RPMI8226 (cell line): ENCODE results near the gene SV2C.
"Not testable (repeated sequence)": the region's sequence is repeated elsewhere in the genome, so short reads cannot be mapped to it uniquely, and the experiment has no call there.

Source experiments
- DNase-seq: peaks from one replicate; pipeline ENCODE4 v3.0.0-alpha.2; 2015

The SV2C gene

DNA sequence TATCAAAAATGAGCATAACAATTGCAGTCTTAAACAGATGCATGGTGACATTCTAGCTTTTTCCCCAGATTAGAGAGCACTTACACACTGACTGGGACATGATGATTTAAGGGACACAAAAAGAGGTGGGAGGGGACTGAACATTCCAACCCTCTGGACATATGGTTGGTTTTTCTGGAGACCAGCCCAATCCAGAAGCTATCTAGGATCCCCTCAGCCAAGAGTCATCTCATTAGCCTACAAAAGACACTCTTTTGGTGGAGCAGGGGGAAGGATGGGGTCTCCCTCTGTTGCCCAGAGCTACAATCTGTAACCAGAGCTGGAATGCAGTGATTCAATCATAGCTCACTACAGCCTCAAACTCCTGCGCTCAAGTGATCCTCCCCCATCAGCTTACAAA is 222.6 kb downstream of the SV2C start:
- no peak for DNase-seq

DNA sequence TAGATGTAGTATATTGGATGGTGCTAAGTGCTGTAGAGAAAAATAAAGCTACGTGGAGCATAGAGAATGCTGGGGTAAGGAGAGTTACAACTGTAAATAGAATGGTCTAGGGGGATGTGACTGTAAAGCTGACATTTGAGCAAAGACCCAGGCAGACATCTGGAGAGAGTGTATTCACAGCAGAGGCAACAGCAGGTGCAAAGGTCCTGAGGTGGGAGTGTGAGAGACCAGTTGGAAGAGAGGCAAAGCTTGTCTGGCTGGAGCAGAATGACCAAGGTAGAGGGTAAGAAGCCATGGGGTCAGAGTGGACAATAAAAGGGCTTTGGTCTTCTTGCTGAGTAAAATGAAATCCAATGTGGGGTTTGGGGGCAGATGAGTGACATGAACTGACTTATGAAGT is 227.0 kb downstream of the SV2C start:
- DNase-seq: no peak

DNA sequence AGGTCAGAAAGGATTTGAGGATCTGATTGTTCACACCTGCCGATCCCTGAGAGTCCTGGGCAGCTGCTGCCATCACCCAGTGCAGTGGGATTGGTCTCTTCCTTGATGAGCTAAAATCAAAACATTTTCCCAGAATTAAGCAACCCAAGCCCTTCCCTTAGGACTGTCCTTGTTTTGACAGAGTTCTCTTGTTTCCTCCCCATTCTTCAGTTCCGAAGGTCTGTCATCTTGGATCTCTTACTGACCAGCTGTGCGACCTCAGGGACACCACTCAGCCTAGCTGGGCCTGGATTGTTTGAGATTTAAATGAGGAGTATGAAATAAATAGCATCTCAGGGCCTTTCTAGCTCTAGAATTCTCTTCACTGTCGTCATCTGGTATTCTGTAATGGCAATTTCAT is 229.6 kb downstream of the SV2C start:
- no peak for DNase-seq

DNA sequence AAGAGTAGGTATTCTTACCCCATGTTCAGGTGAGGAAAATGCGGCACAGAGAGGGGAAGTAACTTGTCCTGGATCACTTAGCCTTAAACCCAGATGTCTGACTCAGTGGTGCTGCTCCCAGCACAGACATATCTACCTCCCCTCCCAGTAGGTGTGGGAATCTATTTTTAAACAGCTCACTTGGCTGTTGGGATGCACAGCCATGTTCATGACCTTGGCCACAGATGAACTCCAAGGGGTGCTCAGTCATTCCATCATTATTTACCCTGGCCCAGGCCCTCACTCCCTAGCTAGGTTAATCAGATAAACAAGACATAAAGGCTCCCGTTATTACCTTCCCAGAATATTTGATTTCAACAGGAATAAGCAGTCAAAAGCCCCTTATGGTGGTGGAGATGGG is 231.5 kb downstream of the SV2C start:
- no peak for DNase-seq

DNA sequence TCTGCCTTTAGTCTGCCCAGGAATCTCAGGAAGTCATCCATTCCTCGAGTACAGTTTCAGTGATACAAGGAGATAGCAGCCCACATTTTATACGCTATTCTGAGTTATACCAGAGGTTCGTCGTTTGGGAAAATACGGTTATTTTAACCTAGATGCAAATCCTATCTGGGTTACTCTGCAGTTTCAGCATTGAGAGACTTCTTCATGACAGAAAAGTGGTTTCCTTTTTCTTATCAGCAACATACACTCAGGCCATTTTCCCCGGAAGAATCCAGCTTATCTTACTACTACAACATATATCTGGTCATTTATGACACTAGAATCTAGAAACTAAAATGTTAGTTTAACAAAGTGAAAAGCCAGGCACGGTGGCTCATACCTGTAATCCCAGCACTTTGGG is 236.5 kb downstream of the SV2C start:
- no peak for DNase-seq

DNA sequence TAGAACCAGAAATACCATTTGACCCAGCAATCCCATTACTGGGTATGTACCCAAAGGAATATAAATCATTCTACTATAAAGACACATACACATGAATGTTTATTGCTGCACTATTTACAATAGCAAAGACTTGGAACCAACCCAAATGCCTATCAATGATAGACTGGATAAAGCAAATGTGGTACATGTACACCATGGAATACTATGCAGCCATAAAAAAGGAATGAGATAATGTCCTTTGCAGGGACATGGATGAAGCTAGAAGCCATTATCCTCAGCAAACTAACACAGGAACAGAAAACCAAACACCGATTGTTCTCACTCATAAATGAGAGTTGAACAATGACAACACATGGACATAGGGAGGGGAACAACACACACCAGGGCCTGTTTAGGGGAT is 240.3 kb downstream of the SV2C start:
- not testable (repeated sequence) for DNase-seq

DNA sequence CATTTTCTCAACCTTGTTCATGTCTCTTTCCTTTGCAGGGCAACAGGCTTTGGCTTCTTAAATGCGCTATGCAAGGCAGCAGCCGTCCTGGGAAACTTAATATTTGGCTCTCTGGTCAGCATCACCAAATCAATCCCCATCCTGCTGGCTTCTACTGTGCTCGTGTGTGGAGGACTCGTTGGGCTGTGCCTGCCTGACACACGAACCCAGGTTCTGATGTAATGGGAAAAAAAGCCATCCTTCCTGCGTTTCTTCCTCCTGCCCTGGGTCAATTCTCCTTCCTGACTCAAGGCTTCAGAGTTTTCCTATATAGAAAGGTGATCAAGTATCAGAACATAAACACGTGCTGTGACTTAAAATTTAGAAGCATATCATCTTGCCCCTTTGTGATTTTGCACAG is 242.1 kb downstream of the SV2C start:
- DNase-seq: no peak

DNA sequence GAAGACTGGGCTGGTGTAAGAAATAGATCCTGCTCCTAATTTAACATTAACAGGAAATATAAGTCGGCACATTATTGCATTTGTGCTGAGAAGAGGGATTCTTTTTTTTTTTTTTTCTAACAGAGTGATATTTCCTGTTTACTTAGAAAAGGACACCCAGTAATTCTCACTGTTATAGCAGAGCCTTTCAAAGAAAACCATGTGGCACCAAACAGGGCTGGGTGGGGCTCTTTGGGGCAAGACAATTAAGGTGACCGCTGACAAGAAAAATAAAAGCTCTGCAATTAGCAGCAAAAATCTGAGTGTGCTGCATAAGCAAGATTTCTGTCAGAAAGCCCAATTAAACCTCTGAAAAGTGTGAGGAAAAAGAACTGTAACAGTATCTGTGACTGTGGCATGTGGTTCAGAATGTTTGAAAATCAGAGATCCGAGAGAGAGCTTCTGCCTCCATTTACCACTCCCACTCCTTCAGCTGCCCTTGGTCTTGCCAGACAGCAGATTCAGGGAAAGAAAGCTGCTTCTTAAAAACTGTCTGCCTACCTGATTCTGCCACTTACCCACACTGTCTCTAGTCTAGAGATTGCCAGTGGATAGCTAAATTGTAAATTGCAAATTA is 242.8 kb downstream of the SV2C start:
- DNase-seq: peak; percentile 94

DNA sequence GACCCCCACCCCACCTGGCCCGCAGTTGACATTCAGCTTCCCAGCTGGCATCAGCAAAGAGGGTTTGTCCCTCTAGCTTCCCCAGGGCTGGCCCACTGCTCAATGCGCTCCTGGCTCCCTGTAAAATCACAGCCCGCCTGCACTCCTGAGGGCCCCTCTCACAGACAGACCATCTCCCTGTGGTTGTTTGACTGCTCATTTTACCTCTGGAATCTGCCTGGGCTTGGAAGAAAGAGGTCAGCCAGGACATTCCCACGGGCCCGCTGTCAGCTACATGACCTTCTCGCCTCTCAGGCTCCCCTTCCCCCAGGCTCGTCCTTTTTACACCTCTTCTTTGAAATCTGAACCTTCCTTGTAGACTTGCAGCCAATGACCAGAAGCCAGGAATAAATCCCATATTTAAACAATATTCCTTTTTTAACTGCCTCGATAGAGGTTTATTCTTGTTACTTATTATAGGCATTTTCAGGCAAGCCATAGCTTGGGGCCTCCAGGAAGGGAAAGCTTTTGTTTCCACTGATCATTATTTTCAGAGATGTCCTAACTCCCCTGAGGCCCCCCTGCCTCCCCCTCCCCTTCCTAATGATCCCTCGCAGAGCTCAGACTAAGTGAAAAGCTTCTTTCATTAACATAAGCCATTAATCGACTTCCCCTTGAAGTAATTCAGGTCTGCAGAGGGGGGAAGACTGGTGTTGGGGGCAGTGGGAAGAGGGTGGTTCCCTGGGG is 243.6 kb downstream of the SV2C start:
- DNase-seq: no peak

DNA sequence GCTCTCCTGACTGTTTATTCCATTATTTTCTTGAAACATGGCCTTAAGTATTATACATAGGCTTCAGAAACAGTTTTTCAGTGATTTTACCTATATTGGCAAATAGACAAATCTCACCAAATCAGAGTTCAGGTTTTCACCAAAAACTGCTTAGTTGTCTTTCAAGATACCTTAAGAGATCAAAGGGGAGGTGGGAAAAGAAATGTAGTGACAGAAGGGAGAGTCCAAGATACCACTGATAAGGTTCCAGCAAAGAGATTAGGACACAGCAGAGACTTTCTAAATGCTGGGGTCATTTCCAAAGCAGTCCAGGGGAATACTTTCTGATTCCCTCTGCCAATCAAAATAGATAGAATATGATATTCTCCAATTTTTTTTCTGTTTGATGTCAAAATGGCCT is 246.2 kb downstream of the SV2C start:
- DNase-seq: no peak

DNA sequence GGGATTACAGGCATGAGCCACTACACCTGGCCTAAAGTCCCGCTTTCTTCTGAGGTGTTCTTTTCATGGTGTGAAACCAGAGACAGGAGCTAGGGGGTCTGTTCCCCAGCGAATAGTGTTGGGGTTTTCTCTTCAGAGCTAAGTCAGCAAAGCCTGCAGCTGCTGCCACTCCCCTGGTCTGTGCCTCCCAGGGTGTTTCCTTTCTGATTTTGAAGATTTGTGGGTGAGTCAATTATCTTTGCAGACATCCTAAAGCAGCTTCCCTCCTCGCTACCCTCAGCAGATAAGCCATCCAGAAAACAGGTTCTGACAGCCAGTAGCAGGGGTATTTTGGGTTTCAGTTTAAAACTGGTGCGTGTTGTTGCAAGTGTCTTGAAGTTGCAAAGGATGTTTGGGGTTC is 247.9 kb downstream of the SV2C start:
- peak; percentile 85 for DNase-seq

DNA sequence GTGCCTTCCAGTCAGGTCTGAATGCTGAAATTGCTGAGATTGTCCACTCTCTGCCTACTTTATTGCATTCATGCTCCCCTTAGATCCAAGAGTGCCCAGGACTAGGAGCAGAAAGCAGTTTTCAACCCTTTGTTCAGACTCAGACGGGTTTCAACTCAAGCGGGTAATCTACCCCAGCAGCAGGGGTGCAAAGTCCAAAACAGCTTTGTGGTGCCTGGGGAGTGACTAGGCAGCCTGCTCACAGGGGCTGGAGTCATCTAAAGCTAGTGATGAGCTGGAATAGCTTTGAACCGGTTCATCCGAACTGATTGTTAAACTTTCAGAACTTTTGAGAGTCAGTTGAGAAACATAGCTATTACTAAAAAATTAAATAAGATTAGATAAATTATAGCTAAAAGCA is 248.9 kb downstream of the SV2C start:
- no peak for DNase-seq

DNA sequence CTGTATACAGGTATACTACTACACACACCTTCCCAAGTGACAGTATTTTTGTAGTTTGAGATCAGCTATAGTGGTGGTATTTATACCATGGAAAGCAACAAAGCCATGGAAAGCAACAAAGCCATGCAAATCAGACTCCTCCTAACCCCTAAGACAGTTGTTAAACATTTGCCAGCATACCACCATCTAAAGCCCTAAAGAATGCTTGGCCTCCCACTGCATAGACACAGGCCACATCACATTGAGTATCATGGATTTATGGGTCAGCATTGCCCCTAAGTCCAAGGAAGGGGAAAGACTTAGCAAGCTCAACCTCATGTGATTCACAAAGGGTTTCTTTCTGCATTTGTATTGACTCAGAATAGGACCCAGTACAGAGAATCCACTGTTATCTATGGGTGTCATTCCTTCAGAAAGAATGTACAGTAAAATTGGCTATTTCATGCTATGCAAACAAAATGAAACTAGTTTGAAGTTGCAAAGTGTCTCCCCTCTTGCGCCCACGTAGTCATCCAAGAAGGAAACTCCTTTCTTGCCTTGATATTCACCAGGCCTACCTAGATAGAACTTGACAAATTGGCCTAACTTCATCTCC is 249.5 kb downstream of the SV2C start:
- DNase-seq: no peak

DNA sequence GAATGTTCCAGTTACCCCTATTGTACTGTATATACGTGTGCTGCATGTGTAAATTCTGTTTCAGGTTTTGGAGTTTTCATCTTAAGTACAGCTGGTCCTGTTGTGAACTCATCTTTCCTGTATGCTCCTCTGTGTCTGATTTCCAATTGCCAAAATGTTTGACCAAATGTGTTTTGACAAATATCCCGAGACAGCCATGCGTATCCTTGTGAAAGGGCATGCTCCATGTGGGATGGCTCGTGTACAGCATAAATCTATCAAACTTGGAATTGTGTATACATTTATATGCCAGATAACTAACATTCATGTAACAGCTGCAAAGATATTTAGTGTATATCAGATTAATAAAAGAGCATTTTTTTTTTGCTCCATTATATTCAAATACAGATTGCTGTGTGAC is 250.4 kb downstream of the SV2C start:
- no peak for DNase-seq

DNA sequence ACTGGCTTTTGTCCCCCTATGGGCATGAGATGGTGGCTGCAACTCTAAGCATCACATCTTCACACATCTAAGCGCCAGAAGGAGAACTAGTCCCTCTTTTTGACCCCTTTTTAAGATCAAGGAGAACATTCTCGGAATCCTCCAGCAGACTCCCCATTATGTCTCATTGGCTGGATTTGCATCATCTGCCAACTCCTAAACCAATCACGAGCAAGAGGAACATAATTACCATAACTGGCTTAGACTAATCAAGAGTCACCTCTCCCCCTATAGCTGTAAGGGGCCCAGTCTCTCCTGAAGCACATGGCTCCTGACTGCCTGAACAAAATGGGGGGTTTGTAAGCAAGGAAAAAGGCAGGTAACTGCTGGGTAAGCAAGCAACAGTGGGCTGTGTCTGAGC is 251.4 kb downstream of the SV2C start:
- no peak for DNase-seq

DNA sequence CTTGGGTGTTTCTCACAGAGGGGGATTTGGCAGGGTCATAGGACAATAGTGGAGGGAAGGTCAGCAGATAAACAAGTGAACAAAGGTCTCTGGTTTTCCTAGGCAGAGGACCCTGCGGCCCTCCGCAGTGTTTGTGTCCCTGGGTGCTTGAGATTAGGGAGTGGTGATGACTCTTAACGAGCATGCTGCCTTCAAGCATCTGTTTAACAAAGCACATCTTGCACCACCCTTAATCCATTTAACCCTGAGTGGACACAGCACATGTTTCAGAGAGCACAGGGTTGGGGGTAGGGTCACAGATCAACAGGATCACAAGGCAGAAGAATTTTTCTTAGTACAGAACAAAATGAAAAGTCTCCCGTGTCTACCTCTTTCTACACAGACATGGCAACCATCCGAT is 252.3 kb downstream of the SV2C start:
- DNase-seq: not testable (repeated sequence)

DNA sequence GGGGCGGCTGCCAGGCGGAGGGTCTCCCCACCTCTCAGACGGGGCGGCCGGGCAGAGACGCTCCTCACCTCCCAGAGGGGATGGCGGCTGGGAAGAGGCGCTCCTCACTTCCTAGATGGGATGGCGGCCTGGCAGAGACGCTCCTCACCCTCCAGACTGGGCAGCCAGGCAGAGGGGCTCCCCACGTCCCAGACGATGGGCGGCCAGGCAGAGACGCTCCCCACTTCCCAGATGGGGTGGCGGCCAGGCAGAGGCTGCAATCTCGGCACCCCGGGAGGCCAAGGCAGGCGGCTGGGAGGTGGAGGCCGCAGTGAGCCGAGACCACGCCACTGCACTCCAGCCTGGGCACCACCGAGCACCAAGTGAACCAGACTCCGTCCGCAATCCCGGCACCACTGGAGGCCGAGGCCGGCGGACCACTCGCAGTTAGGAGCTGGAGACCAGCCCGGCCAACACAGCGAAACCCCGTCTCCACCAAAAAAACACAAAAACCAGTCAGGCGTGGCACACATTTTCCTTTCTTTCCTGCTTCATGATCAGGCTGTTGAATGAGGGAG is 253.1 kb downstream of the SV2C start:
- not testable (repeated sequence) for DNase-seq

DNA sequence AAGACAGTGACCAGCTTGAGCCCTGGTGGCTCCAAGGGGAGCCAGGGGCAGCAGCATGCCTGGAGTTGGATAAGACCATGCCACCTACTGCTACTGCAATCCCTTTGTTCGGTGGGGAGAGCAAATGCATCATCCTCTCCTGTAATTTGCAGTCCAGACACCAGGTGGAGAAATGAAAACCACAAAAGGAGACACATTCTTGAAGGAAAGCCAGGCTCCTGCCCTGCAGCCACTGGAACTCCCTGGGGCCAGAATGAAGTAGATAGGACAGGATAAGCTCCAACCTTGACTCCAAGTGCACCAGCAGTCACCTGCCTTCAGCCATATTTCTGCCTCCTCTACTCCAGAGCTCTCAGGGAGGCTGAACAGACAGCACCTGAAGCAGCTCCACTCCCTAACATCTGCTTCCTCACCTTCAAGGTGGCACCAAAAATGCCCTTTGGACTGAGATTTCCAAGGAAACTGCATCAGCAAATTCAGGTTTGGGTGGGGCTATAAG is 254.8 kb downstream of the SV2C start:
- peak; percentile 85 for DNase-seq

DNA sequence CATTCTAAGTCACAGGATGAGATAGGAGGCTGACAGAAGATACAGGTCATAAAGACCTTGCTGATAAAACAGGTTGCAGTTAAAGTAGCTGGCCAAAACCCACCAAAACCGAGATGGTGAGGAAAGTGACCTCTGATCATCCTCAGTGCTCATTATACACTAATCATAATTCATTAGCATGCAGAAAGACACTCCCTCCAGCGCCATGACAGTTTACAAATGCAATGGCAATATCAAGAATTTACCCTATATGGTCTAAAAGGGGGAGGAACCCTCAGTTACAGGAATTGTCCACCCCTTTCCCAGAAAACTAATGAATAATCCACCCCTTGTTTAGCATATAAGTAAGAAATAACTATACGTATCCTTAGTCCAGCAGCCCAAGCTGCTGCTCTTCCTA is 256.7 kb downstream of the SV2C start:
- no peak for DNase-seq

DNA sequence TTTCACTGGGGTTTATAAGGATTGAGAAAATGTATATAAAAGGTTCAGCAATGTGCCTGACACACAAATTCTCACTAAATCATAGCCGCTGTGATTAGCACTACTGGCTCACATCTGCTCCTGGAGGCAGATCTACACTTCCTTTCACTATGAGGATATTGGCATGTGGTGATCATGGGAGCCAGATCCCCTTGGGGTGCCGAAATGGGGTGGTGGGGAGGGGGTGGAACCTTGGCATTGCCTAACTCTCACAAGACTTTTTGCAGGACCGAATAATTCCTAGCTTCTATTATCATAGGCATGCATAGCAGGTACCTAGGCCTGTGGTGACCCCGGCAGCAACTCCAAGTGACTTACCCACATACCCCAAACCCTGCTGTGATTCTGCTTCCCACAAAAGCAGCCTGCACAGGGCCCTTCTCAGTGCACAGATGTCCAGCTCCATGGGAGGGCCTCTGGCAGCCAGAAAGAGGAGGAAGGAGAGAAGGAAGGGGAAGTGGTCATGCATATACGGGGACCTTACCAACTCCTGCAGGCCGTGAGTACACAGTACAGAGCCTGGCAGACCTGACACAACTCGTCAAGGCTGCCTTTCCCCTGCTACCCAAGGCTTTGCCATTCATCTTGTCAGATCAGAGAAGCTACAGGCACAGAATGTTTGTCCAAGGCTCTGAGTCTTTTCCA is 258.6 kb downstream of the SV2C start:
- DNase-seq: no peak

DNA sequence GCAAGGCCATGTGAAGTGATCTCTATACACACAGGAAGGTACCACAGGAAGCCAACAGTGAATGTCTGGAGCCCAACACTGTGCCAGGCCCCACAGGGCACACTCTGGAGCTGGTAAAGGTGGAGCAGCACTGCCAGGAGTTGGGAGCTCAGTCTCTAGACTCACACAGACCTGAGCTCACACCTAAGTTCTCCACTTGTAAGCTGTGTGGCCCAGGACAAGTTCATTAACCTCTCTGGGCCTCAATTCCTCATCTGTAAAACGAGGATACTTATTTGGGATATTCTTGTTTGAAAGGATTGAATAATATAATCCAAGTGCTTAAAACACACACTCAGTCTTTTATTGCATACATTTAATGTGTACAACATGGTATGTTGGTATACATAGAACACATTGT is 259.3 kb downstream of the SV2C start:
- DNase-seq: no peak

DNA sequence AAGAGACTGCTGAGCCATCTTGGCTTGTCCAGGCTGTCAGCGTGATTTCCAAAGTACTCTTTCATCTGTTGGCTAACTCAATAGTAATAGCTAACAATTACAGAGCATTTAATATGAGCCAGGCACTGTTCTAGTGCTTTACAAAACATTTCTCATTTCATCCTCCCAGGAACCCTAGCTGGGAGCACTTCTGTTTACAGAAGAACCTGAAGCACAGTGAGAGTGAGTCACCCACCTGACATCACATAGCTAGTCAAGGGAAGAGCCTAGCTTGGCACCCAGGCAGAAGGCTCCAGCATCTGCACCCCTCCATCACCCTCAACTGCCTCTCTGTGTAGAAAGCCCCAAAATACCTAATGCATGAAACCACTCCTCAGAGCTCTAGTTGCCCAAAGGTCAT is 262.4 kb downstream of the SV2C start:
- DNase-seq: no peak

DNA sequence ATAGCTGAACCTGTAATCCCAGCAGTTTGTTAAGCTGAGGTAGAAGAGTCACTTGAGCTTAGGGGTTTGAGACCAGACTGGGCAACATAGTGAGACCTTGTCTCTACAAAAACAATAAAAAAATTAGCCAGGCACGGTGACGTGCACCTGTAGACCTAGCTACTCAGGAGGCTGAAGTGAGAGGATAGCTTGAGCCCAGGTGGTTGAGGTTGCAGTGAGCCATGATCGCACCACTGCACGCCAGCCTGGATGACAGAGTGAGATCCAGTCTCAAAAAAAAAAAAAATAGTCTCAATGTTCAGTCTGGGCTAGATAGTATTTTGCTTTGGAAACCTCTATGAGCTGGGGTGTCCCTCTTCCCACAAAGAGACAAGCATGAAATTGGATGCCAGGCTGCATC is 268.0 kb downstream of the SV2C start:
- DNase-seq: no peak

DNA sequence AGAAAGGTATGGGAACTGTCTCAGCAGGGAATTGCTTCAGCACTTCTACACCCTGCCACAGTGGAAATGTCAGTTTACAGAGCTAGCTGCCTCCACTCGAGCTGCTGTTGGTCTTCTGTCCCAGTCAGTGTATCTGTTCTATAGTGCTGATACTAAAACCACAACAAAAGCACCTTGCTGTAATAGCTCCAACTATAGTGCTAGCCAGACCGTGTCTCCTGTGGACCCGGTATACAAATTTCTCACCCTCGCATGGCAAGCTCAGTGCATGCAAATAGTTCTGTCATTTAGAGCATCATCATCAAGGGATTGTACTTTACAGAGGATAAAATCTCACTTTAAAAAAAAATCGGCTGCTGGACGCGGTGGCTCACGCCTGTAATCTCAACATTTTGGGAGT is 268.4 kb downstream of the SV2C start:
- DNase-seq: no peak
